CD4-positive, alpha-beta T cell treated with Interleukin-15 for 4 hours (primary cell): Measurements from ENCODE around the gene DNER.
"Not testable (repeated sequence)": the region's sequence is repeated elsewhere in the genome, so short reads cannot be mapped to it uniquely, and the experiment has no call there.

ENCODE experiments used
- DNase-seq: peaks from one replicate; pipeline ENCODE4 v3.0.0-alpha.2; 2020; ENCODE audit warnings: low spot score

Gene DNER

GRCh38 chr2:229715895-229716507 lies 1.6 kb upstream of the DNER start:
- DNase-seq, result peak; percentile 4

- DNase-seq, result no peak
These were observed 584 bp upstream of the DNER start for GRCh38 chr2:229714736-229715541.

- DNase-seq, result no peak
These were observed 830 bp downstream of the DNER start for GRCh38 chr2:229713371-229714079.

GRCh38 chr2:229712136-229712535 lies 2.2 kb downstream of the DNER start:
- no peak for DNase-seq

GRCh38 chr2:229708335-229708734 lies 6.0 kb downstream of the DNER start:
- DNase-seq, result no peak

GRCh38 chr2:229703909-229704630 lies 10.3 kb downstream of the DNER start:
- DNase-seq, result no peak

- DNase-seq, result no peak
These were observed 12.6 kb downstream of the DNER start for GRCh38 chr2:229701716-229702115.

GRCh38 chr2:229701062-229701461 lies 13.3 kb downstream of the DNER start:
- no peak for DNase-seq

- DNase-seq, result no peak
These were observed 18.4 kb downstream of the DNER start for GRCh38 chr2:229695961-229696360.

GRCh38 chr2:229693845-229694244 lies 20.5 kb downstream of the DNER start:
- not testable (repeated sequence) for DNase-seq

- DNase-seq, result no peak
These were observed 22.7 kb downstream of the DNER start for GRCh38 chr2:229691631-229692030.

GRCh38 chr2:229689307-229689839 lies 25.0 kb downstream of the DNER start:
- DNase-seq, result no peak

- DNase-seq, result no peak
These were observed 26.2 kb downstream of the DNER start for GRCh38 chr2:229688141-229688540.

- DNase-seq, result no peak
These were observed 28.0 kb downstream of the DNER start for GRCh38 chr2:229686122-229686919.

- no peak for DNase-seq
These were observed 29.3 kb downstream of the DNER start for GRCh38 chr2:229684942-229685562.

GRCh38 chr2:229679393-229680125 lies 34.8 kb downstream of the DNER start:
- DNase-seq, result no peak

GRCh38 chr2:229675569-229675968 lies 38.8 kb downstream of the DNER start:
- DNase-seq, result no peak

- no peak for DNase-seq
These were observed 39.4 kb downstream of the DNER start for GRCh38 chr2:229674830-229675530.

- DNase-seq, result no peak
These were observed 40.7 kb downstream of the DNER start for GRCh38 chr2:229673676-229674075.
